ENCODE measurements around the gene MLANA. TPM values are rescaled to one million over a fixed set of nuclear protein-coding genes. Genes with fewer than 3 reads are reported as not detected.

MLANA gene
- total RNA-seq, 1 donor from 2014 or later: not detected

DNA sequence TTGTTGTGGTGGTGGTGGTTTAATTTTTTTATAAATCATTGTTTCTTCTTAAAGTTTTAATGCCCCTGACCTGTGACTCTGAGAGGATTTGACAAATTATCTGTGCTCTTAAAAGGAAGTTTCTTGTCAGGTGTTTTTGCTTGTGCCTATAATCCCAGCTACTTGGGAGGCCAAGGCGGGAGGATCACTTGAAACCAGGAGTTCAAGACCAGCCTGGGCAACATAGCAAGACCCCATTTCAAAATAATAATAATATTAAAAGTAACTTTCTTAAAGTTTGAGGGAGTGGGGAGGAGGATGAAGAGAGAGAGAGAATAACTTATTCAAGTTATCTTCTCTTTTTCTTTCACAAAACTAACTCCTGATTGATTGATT lies 45.5 kb upstream of the MLANA start:
- CTCF ChIA-PET: no interaction called here
- ATAC-seq (ENCODE audit: low read depth) (no peak), DNase-seq (no peak)
- no peaks in the 10 kb centered on the region for H3K27me3 Mint-ChIP-seq
- no peak overlapping the region for H3K4me3 Mint-ChIP-seq
- H3K27ac Mint-ChIP-seq: no peak overlapping the region
- TF ChIP-seq, protein P1, sequence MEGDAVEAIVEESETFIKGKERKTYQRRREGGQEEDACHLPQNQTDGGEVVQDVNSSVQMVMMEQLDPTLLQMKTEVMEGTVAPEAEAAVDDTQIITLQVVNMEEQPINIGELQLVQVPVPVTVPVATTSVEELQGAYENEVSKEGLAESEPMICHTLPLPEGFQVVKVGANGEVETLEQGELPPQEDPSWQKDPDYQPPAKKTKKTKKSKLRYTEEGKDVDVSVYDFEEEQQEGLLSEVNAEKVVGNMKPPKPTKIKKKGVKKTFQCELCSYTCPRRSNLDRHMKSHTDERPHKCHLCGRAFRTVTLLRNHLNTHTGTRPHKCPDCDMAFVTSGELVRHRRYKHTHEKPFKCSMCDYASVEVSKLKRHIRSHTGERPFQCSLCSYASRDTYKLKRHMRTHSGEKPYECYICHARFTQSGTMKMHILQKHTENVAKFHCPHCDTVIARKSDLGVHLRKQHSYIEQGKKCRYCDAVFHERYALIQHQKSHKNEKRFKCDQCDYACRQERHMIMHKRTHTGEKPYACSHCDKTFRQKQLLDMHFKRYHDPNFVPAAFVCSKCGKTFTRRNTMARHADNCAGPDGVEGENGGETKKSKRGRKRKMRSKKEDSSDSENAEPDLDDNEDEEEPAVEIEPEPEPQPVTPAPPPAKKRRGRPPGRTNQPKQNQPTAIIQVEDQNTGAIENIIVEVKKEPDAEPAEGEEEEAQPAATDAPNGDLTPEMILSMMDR (IDR thresholded peaks at IDR 0.05): no peak
- peaks cover 28% of the 10 kb centered on the region for H3K4me1 Mint-ChIP-seq
- POLR2A ChIA-PET: interaction anchor here (0.7 kb wide), 1 partner anchor 1200 kb away, joined by 3 read pairs; no protein-coding TSS in a partner anchor
- H3K9me3 Mint-ChIP-seq: no peaks in the 10 kb centered on the region
- intact Hi-C loops (cut with micrococcal nuclease): no loop called here
- no peaks in the 10 kb centered on the region for H3K36me3 Mint-ChIP-seq (ENCODE audit: low read depth)

DNA sequence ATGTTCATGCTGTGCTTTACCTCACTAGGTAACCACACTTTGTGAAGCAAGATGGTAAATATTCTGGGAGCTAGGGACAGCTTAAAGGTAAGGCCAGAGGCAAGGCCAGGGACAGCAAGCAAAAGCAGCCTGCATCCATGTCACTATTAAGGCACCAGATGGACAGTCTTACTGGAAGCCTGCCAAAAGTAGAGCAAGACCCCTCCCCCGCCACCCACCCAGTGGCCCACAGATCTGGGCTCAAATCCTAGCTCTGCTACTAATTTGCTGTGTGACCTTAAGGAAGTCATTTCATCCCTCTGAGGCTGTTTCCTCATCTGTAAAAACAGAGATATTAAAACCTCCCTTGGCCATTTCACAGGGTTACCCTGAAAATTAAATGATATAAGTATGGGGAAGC lies 44.6 kb upstream of the MLANA start:
- no peaks in the 10 kb centered on the region for H3K36me3 Mint-ChIP-seq (ENCODE audit: low read depth)
- ATAC-seq (ENCODE audit: low read depth) (no peak), DNase-seq (no peak)
- no peaks in the 10 kb centered on the region for H3K27me3 Mint-ChIP-seq
- H3K4me3 Mint-ChIP-seq: no peak overlapping the region
- ChIA-PET POLR2A (interaction anchor here (0.6 to 0.9 kb wide), 2 partner anchors 97 to 408 kb away, joined by 3 to 15 read pairs; partner anchors contain the start of gene PLGRKT), CTCF (no interaction called here)
- H3K4me1 Mint-ChIP-seq: peaks cover 28% of the 10 kb centered on the region
- intact Hi-C loops (cut with micrococcal nuclease): no loop called here
- TF ChIP-seq, protein P1 (IDR thresholded peaks at IDR 0.05): no peak
- no peak overlapping the region for H3K27ac Mint-ChIP-seq
- H3K9me3 Mint-ChIP-seq: no peaks in the 10 kb centered on the region

DNA sequence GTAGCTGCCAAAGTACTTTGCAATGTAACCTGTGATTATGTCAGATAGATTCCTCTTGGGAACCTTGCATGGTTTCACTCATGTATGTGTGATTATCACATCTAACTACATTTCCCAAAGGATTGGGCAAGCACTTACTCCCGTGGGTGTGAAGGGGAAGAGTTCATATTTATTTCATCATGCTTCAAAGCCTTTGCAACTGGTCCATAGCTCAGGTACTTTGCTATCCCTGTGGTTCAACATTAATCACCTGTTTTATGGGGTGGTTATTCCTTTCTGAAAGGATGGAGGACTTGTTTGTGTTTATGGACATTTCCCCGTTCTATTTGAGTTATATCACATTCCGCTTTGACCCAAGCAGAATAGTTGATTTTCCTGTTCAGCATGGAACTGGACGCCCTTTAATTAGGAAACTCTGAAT lies 44.2 kb upstream of the MLANA start:
- H3K36me3 Mint-ChIP-seq (ENCODE audit: low read depth): no peaks in the 10 kb centered on the region
- TF ChIP-seq, protein P1 (IDR thresholded peaks at IDR 0.05): no peak
- ChIA-PET POLR2A (interaction anchor here (0.9 kb wide), 1 partner anchor 409 kb away, joined by 3 read pairs; the partner anchor contains the start of gene PLGRKT), CTCF (no interaction called here)
- no peak overlapping the region for H3K27ac Mint-ChIP-seq
- H3K27me3 Mint-ChIP-seq: no peaks in the 10 kb centered on the region
- H3K4me3 Mint-ChIP-seq: no peak overlapping the region
- H3K9me3 Mint-ChIP-seq: no peaks in the 10 kb centered on the region
- H3K4me1 Mint-ChIP-seq: peaks cover 28% of the 10 kb centered on the region
- ATAC-seq (ENCODE audit: low read depth) (no peak), DNase-seq (no peak)
- intact Hi-C loops (cut with micrococcal nuclease): no loop called here

DNA sequence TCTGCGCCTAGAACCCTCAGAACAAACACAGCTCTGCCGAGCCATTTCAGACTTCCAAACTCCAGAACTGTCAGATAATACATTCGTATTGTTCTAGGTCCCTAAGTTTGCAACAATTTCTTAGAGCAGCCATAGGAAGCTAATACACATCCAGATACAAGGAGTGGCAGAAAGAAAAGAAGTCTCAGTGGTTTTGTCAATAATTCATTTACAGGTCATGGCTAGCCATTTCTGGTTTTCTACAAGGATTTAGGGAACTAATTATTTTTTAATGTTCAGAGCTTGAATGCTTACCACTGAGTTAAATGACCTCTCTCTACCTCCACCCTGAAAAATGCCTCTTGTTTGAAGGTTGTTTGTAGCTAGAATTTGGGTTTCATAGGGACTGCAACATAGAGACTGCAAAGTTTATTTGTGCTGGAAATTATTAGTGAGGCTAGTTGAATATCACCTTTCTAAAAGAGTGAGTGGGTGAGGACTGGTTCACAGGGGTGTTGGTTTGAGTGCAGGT lies 42.3 kb upstream of the MLANA start:
- H3K9me3 Mint-ChIP-seq: no peaks in the 10 kb centered on the region
- POLR2A ChIA-PET: no interaction called here
- TF ChIP-seq, protein P1 (IDR thresholded peaks at IDR 0.05): no peak
- H3K4me3 Mint-ChIP-seq: no peak overlapping the region
- CTCF ChIA-PET: interaction anchor here (1.0 kb wide), 1 partner anchor 37 kb away, joined by 3 read pairs; no protein-coding TSS in a partner anchor
- no peaks in the 10 kb centered on the region for H3K27me3 Mint-ChIP-seq
- intact Hi-C loops (cut with micrococcal nuclease): no loop called here
- no peaks in the 10 kb centered on the region for H3K36me3 Mint-ChIP-seq (ENCODE audit: low read depth)
- ATAC-seq (ENCODE audit: low read depth): no peak
- no peak overlapping the region for H3K27ac Mint-ChIP-seq
- DNase-seq: no peak
- peaks cover 15% of the 10 kb centered on the region for H3K4me1 Mint-ChIP-seq

DNA sequence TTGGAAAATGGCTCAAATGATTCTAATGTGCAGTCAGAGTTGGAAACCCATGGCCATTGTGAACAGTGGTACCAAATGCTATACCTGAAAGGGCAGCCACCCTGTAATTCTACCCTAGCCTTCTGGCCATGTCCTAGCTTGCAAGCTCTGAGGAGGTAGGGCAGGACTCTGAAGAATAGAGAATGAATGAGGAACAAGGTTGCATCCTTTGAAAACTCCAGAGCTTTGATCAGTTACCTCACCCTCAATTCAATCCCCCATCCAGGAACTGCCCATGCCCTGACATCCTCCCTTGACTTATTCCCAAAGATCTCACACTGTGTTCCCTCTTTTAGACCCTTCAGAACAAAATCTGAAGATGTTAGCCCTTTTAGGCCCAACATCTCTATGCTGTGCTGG lies 40.0 kb upstream of the MLANA start:
- intact Hi-C loops (cut with micrococcal nuclease): no loop called here
- ATAC-seq (ENCODE audit: low read depth): no peak
- POLR2A ChIA-PET: no interaction called here
- peaks cover 3% of the 10 kb centered on the region for H3K9me3 Mint-ChIP-seq
- H3K27me3 Mint-ChIP-seq: no peaks in the 10 kb centered on the region
- no peaks in the 10 kb centered on the region for H3K4me1 Mint-ChIP-seq
- no peak overlapping the region for H3K4me3 Mint-ChIP-seq
- H3K36me3 Mint-ChIP-seq (ENCODE audit: low read depth): peaks cover under 1% of the 10 kb centered on the region
- CTCF ChIA-PET: interaction anchor here (0.6 kb wide), 1 partner anchor 18 kb away, joined by 3 read pairs; the partner anchor contains the start of gene ERMP1
- no peak for DNase-seq
- H3K27ac Mint-ChIP-seq: no peak overlapping the region
- TF ChIP-seq, protein P1 (IDR thresholded peaks at IDR 0.05): no peak
